HCT116 (cell line): Measurements from ENCODE around the gene POLE3. TPM values are rescaled to one million over a fixed set of nuclear protein-coding genes. Genes with fewer than 3 reads are reported as not detected.

ENCODE experiments used
- ATAC-seq: fragments of 200-7000 bp; cut with Tn5 transposase; 2 replicates; pipeline ENCODE4 v1.9.1; 2020; ENCODE audit warnings: mild to moderate bottlenecking, moderate library complexity
- BruUV-seq: library from RNA; stranded (reverse); fragments of 400-500 nt; replicated peaks from 2 replicates; lab custom pipeline; 2021; lab: Mats Ljungman, UMichigan
- CTCF ChIA-PET: fragments of 300-600 bp; sonication (Branson Sonifier 250); formaldehyde crosslinking; loops from one replicate; lab custom pipeline; 2021; ENCODE audit warnings: antibody characterized with exemption; lab: Charles Lee
- POLR2A ChIA-PET: fragments of 300-600, 350-600 bp; sonication (Branson Sonifier 250); formaldehyde crosslinking; loops from one replicate; lab custom pipeline; 2021; ENCODE audit warnings: antibody characterized with exemption; lab: Charles Lee
- RAD21 ChIA-PET, 2 experiments: fragments of 300-600 bp; sonication (Branson Sonifier 250); formaldehyde crosslinking; loops; one replicate each; lab custom pipeline; 2023; ENCODE audit warnings: low total read pairs in 2 of 2; ENCODE audit not compliant: uncharacterized antibody in 2 of 2, unreplicated experiment in 2 of 2, low non-redundant PET in 1 of 2; lab: Charles Lee
- DNase-seq: peaks from one replicate; pipeline ENCODE4 v3.0.0-alpha.2; 2010; ENCODE audit warnings: low read depth, low spot score
- H2AFZ ChIP-seq: fragments of 200-600 bp; shearing (Covaris generic), sonication (generic); 2 replicates; pipeline ENCODE4 v1.6.1; 2017; ENCODE audit warnings: low read depth, mixed run types, mixed read lengths, antibody characterized with exemption, low read length; ENCODE audit not compliant: poor library complexity, severe bottlenecking
- H3K27ac ChIP-seq: 2 replicates; pipeline ENCODE4 v1.5.1; 2012; ENCODE audit warnings: low read depth, low read length
- H3K27me3 ChIP-seq: fragments of 200-600 bp; sonication (generic); 2 replicates; pipeline ENCODE4 v1.6.1; 2016; ENCODE audit warnings: mixed run types, low read length, mixed read lengths; ENCODE audit not compliant: insufficient read depth
- H3K36me3 ChIP-seq, 2 experiments: fragments of 200-500 bp in 1 of 2; fragments of 200-600 bp in 1 of 2; sonication (Bioruptor generic) in 1 of 2; sonication (generic) in 1 of 2; 2 replicates each; pipeline versions ENCODE4 v1.5.1 to v1.6.1; 2014 to 2016; ENCODE audit warnings: low read length in 2 of 2, inconsistent platforms in 1 of 2, mixed read lengths in 1 of 2, mixed run types in 1 of 2; ENCODE audit not compliant: insufficient read depth in 2 of 2, control insufficient read depth in 1 of 2
- H3K4me1 ChIP-seq, 2 experiments: fragments of 200-600 bp in 1 of 2; sonication (generic) in 1 of 2; 2 replicates each; pipeline versions ENCODE4 v1.5.1 to v1.6.1; 2012 to 2017; ENCODE audit warnings: low read length in 2 of 2, inconsistent platforms in 1 of 2, mild to moderate bottlenecking in 1 of 2, mixed read lengths in 1 of 2, mixed run types in 1 of 2, moderate library complexity in 1 of 2; ENCODE audit not compliant: insufficient read depth in 2 of 2, control insufficient read depth in 1 of 2
- H3K4me2 ChIP-seq: fragments of 200-600 bp; sonication (generic); 2 replicates; pipeline ENCODE4 v1.6.1; 2017; ENCODE audit warnings: mixed run types, low read length, mixed read lengths
- H3K4me3 ChIP-seq, 2 experiments: fragments of 200-600 bp in 1 of 2; sonication (generic) in 1 of 2; replicated peaks in 1 of 2; 2 replicates each; pipeline ENCODE4 v1.5.1; 2011 to 2016; ENCODE audit warnings: low read length in 2 of 2, control low read depth in 1 of 2, low read depth in 1 of 2, mild to moderate bottlenecking in 1 of 2, mixed read lengths in 1 of 2, mixed run types in 1 of 2
- H3K79me2 ChIP-seq: fragments of 200-600 bp; sonication (generic); 2 replicates; pipeline ENCODE4 v1.6.1; 2017; ENCODE audit warnings: mild to moderate bottlenecking, mixed run types, low read length, moderate library complexity, mixed read lengths; ENCODE audit not compliant: insufficient read depth
- H3K9ac ChIP-seq: fragments of 200-600 bp; sonication (generic); 2 replicates; pipeline ENCODE4 v1.6.1; 2016; ENCODE audit warnings: low read length, mixed read lengths
- H3K9me2 ChIP-seq: fragments of 200-600 bp; sonication (generic), shearing (Covaris generic); 2 replicates; pipeline ENCODE4 v1.6.1; 2017; ENCODE audit warnings: mixed run types, mild to moderate bottlenecking, moderate library complexity; ENCODE audit not compliant: insufficient read depth
- H3K9me3 ChIP-seq, 2 experiments: fragments of 200-500 bp in 1 of 2; fragments of 200-600 bp in 1 of 2; sonication (Bioruptor generic) in 1 of 2; sonication (generic) in 1 of 2; 2 replicates each; pipeline ENCODE4 v1.6.1; 2014 to 2017; ENCODE audit warnings: low read length in 2 of 2, mixed read lengths in 2 of 2, inconsistent platforms in 1 of 2, low read depth in 1 of 2, mild to moderate bottlenecking in 1 of 2, mixed run types in 1 of 2, moderate library complexity in 1 of 2; ENCODE audit not compliant: control insufficient read depth in 1 of 2, insufficient read depth in 1 of 2
- H4K20me1 ChIP-seq: fragments of 200-600 bp; sonication (generic), shearing (Covaris generic); 2 replicates; pipeline ENCODE4 v1.6.1; 2017; ENCODE audit warnings: mixed run types, mild to moderate bottlenecking, moderate library complexity; ENCODE audit not compliant: insufficient read depth
- CEBPB ChIP-seq: IDR thresholded peaks from 2 replicates; pipeline ENCODE4 v1.6.1; 2012; ENCODE audit warnings: low read depth
- CTCF ChIP-seq, 3 experiments: fragments of 200-600 bp in 1 of 3; sonication (generic) in 1 of 3; IDR thresholded peaks in 2 of 3; conservative IDR thresholded peaks in 1 of 3; 2 replicates each; pipeline ENCODE4 v1.5.1; 2012 to 2017; ENCODE audit warnings: low read depth in 2 of 3, low read length in 2 of 3, antibody characterized with exemption in 1 of 3, borderline replicate concordance in 1 of 3, control low read depth in 1 of 3, mild to moderate bottlenecking in 1 of 3, mixed read lengths in 1 of 3, mixed run types in 1 of 3, moderate library complexity in 1 of 3; ENCODE audit not compliant: insufficient read depth in 1 of 3
- ELF1 ChIP-seq: IDR thresholded peaks from 2 replicates; pipeline ENCODE4 v1.6.1; 2012; ENCODE audit warnings: low read depth, borderline replicate concordance
- EZH2 ChIP-seq: fragments of 200-600 bp; sonication (generic); IDR thresholded peaks from 2 replicates; pipeline ENCODE4 v1.6.1; 2017; ENCODE audit warnings: antibody characterized with exemption, mixed run types
- EZH2phosphoT487 ChIP-seq: fragments of 200-600 bp; IDR thresholded peaks from 2 replicates; pipeline ENCODE4 v1.6.1; 2018; ENCODE audit warnings: antibody characterized with exemption, borderline replicate concordance
- FOSL1 ChIP-seq: IDR thresholded peaks from 2 replicates; pipeline ENCODE4 v1.6.1; 2012; ENCODE audit warnings: low read depth
- JUND ChIP-seq: IDR thresholded peaks from 2 replicates; pipeline ENCODE4 v1.6.1; 2012
- POLR2A ChIP-seq: IDR thresholded peaks from 2 replicates; pipeline ENCODE4 v1.7.0; 2011; ENCODE audit warnings: borderline replicate concordance; ENCODE audit not compliant: insufficient read depth, insufficient read length; ENCODE audit errors: extremely low read depth
- POLR2AphosphoS5 ChIP-seq: IDR thresholded peaks from 2 replicates; pipeline ENCODE4 v1.6.1; 2011; ENCODE audit warnings: mild to moderate bottlenecking, low read depth, low read length, moderate library complexity
- SIN3A ChIP-seq: IDR thresholded peaks from 2 replicates; pipeline ENCODE4 v1.6.1; 2012; ENCODE audit warnings: low read depth
- SRF ChIP-seq: IDR thresholded peaks from 2 replicates; pipeline ENCODE4 v1.6.1; 2012; ENCODE audit warnings: low read depth
- TCF7L2 ChIP-seq: IDR thresholded peaks from 2 replicates; pipeline ENCODE4 v1.7.0; 2011; ENCODE audit warnings: borderline replicate concordance, inconsistent platforms; ENCODE audit not compliant: insufficient read depth, insufficient read length; ENCODE audit errors: extremely low read depth
- YY1 ChIP-seq: IDR thresholded peaks from 2 replicates; pipeline ENCODE4 v1.6.1; 2011; ENCODE audit warnings: low read length, low read depth, moderate library complexity, mild to moderate bottlenecking; ENCODE audit not compliant: insufficient replicate concordance; ENCODE audit errors: extremely low read depth
- ZFX ChIP-seq: fragments of 450-650 bp; IDR thresholded peaks from 2 replicates; pipeline ENCODE4 v1.6.1; 2017
- ZNF274 ChIP-seq: fragments of 200-500 bp; sonication (Bioruptor generic); IDR thresholded peaks from 2 replicates; pipeline ENCODE4 v1.6.1; 2014; ENCODE audit warnings: mild to moderate bottlenecking, low read depth, low read length, inconsistent platforms
- intact Hi-C: fragments of 100-400 bp; cut with micrococcal nuclease; formaldehyde crosslinking; loops from 2 replicates; pipeline ENCODE4 v1.10.0; 2022
- total RNA-seq: library from RNA; stranded (reverse); gene quantifications from one replicate; pipeline ENCODE4 v1.2.1, GENCODE V29; 2021; ENCODE audit not compliant: unreplicated experiment
- TF ChIP-seq, protein P1 (sequence below): IDR thresholded peaks from 2 replicates; pipeline ENCODE4 v1.6.1; 2012

The POLE3 gene
- total RNA-seq, 1 experiment from 2014 or later, result 65.1 TPM

DNA sequence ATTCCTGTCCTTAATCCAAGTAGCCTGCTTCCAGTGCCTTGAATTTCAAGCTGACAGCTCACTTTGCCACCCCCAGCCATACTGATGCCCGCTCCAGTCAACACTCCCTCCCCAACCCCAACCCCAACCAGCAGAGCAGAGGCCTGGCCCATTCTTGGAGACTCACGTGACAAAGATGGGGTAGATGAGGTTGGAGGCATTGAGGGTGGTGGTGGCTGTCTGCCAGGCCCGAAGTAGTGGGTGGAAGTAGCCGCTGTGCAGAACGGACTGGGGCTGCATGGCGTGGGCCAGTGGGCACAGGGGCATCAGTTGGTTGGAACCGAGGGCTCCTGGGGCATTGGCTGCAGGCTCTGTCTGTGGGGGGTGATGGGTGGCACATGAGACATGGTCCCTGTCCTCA, 17.2 kb downstream of the POLE3 start:
- ChIA-PET CTCF (no interaction called here), RAD21 (no interaction called here), POLR2A (no interaction called here)
- Histone ChIP-seq H3K36me3 (no peaks in the 10 kb centered on the region; a peak in 1 of 4 replicates), H3K9me3 (no peaks in the 10 kb centered on the region), H2AFZ (no peak overlapping the region), H3K4me3 (no peak overlapping the region), H3K27ac (no peak overlapping the region), H3K27me3 (no peaks in the 10 kb centered on the region), H3K4me1 (no peaks in the 10 kb centered on the region), H3K4me2 (no peak overlapping the region), H3K9me2 (no peaks in the 10 kb centered on the region), H3K9ac (no peak overlapping the region), H4K20me1 (no peaks in the 10 kb centered on the region), H3K79me2 (no peaks in the 10 kb centered on the region)
- no peak for TF ChIP-seq CTCF (IDR thresholded peaks at IDR 0.05 in 2 of 3, conservative IDR thresholded peaks at IDR 0.05 in 1 of 3; ENCODE audit: borderline replicate concordance in 1 of 3, insufficient read depth in 1 of 3, low read depth in 2 of 3, low read length in 2 of 3)
- no peak for TF ChIP-seq TCF7L2
- TF ChIP-seq EZH2phosphoT487, result no peak
- no peak for TF ChIP-seq POLR2AphosphoS5
- no peak for TF ChIP-seq SRF
- no peak for TF ChIP-seq ZNF274
- no peak for TF ChIP-seq CEBPB
- no peak for TF ChIP-seq ZFX
- TF ChIP-seq YY1, result no peak
- TF ChIP-seq SIN3A, result no peak
- no peak for TF ChIP-seq ELF1
- TF ChIP-seq FOSL1, result no peak
- no peak for TF ChIP-seq POLR2A
- TF ChIP-seq, protein P1, sequence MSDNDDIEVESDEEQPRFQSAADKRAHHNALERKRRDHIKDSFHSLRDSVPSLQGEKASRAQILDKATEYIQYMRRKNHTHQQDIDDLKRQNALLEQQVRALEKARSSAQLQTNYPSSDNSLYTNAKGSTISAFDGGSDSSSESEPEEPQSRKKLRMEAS, result no peak
- no peak for TF ChIP-seq JUND
- no peak for TF ChIP-seq EZH2
- no peak for ATAC-seq
- BruUV-seq, result no TSS peak
- no peak for DNase-seq
- intact Hi-C loops, result no loop called here
